Measurements from ENCODE around the gene MCF2L.

DNA sequence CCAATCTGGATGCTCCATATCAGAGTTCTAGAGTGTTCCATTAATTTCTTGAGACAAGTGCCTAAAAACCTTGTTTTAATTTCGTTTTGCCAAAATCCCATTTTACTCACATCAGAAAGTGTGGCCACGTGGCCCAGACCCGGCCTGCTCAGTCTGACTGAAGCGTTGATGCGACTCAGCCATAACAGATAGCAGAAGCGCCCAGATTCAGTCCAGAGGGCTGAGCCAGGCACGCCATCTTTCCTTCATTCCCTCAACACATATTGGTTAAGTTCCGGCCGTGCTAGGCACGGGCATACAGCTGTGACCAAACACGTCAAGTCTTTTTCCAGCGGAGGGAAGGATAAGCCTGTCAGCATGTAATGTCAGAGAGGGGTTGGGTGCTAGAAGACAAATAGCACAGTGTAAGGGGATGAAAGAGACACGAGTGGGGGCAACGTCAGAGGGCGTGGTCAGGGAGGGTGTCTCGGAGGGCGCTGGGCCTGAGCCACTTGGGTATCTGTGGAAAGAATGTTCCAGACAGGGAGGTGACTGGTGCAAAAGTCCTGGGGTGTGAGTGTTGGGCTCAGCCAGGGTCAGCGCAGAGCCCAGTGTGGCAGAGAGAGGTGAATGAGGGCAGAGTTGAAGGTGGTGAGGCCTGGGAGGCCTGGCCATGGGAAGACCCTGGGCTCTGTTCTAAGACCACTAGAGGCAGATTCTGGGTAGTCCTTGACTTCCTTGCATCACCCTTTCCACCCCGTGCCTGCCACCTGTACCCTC lies 156.7 kb downstream of the MCF2L start:
- TF ChIP-seq, protein P1, sequence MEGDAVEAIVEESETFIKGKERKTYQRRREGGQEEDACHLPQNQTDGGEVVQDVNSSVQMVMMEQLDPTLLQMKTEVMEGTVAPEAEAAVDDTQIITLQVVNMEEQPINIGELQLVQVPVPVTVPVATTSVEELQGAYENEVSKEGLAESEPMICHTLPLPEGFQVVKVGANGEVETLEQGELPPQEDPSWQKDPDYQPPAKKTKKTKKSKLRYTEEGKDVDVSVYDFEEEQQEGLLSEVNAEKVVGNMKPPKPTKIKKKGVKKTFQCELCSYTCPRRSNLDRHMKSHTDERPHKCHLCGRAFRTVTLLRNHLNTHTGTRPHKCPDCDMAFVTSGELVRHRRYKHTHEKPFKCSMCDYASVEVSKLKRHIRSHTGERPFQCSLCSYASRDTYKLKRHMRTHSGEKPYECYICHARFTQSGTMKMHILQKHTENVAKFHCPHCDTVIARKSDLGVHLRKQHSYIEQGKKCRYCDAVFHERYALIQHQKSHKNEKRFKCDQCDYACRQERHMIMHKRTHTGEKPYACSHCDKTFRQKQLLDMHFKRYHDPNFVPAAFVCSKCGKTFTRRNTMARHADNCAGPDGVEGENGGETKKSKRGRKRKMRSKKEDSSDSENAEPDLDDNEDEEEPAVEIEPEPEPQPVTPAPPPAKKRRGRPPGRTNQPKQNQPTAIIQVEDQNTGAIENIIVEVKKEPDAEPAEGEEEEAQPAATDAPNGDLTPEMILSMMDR (conservative IDR thresholded peaks at IDR 0.05; ENCODE audit: low read depth, low read length), result no peak
- TF ChIP-seq EZH2phosphoT487 (IDR thresholded peaks at IDR 0.05; ENCODE audit: borderline replicate concordance, low read length), result no peak
- no peak for TF ChIP-seq EZH2 (IDR thresholded peaks at IDR 0.05; ENCODE audit: low read length, unreplicated experiment)
